ENCODE data around the gene SMYD5.

DNA sequence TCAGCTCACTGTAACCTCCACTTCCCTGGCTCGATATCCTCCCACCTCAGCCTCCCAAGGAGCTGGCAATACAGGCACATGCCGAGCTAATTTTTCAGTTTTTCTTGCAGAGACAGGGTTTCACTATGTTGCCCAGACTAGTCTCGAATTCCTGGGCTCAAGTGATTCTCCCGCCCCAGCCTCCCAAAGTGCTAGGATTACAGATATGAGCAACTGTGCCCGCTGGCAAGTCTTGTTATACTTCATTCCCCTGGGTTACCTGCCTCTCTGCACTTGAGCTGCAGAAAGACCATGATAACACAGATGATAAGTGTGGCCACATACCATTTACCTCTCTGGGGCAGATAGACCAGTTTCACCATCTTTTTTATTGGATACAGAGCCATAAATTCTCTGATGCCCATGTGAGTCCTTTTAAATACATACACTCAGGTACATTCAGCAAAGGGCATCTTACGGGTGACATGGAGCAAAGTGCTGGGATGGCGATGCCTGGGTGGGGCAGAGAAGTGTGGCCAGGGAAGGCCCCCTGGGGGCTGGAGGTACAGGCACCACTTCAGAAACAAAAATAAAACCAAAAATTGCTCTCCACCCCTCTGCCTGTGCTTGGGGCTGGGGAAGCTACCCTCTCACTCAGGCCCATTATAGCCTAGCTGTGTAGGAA lies 40.4 kb downstream of the SMYD5 start:
- TF ChIP-seq CTCF (IDR thresholded peaks at IDR 0.05; ENCODE audit: extremely low read depth in 1 of 2, insufficient read depth in 1 of 2, low read depth in 1 of 2, low read length in 2 of 2) = no peak
- TF ChIP-seq GATA2 (IDR thresholded peaks at IDR 0.05; ENCODE audit: insufficient read depth, insufficient read length, low read depth, low read length) = no peak
- no peak for TF ChIP-seq FOS (IDR thresholded peaks at IDR 0.05; ENCODE audit: borderline replicate concordance, insufficient read depth, low read length)
- TF ChIP-seq EZH2 (IDR thresholded peaks at IDR 0.05; ENCODE audit: borderline replicate concordance, low read depth, low read length, severe bottlenecking) = no peak
- no peak for TF ChIP-seq MYC (IDR thresholded peaks at IDR 0.05; ENCODE audit: low read depth, low read length)
- TF ChIP-seq POLR2A (IDR thresholded peaks at IDR 0.05; ENCODE audit: low read depth, low read length) = no peak
- peak; percentile 14 for TF ChIP-seq POLR2AphosphoS5 (IDR thresholded peaks at IDR 0.05; ENCODE audit: insufficient read depth, low read depth, low read length)
- TF ChIP-seq MAX (IDR thresholded peaks at IDR 0.05; ENCODE audit: insufficient read depth, insufficient read length) = no peak
- TF ChIP-seq JUN (IDR thresholded peaks at IDR 0.05; ENCODE audit: borderline replicate concordance, insufficient read depth, insufficient read length, low read depth) = no peak
